ENCODE measurements around the gene RAPGEF4.

DNA sequence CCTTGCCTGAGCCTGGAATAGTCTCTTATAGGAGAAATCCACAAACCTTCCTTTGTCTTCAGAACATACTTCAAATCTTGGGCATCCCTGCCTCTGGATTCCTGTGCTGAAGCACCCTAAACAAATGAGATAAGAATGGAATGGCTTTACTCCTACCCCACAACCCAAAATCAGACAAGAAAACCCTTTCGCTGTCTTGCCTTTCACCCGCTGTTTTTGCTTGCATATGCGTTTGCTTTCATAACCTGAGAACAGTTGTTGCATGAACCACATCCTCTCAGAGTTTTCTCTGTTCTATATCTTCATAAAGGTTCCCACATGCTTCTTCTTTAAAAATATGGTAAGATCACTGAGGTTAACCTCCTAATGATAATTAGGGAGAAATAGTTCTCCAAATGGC, 207.9 kb downstream of the RAPGEF4 start:
- TF ChIP-seq, protein P1, sequence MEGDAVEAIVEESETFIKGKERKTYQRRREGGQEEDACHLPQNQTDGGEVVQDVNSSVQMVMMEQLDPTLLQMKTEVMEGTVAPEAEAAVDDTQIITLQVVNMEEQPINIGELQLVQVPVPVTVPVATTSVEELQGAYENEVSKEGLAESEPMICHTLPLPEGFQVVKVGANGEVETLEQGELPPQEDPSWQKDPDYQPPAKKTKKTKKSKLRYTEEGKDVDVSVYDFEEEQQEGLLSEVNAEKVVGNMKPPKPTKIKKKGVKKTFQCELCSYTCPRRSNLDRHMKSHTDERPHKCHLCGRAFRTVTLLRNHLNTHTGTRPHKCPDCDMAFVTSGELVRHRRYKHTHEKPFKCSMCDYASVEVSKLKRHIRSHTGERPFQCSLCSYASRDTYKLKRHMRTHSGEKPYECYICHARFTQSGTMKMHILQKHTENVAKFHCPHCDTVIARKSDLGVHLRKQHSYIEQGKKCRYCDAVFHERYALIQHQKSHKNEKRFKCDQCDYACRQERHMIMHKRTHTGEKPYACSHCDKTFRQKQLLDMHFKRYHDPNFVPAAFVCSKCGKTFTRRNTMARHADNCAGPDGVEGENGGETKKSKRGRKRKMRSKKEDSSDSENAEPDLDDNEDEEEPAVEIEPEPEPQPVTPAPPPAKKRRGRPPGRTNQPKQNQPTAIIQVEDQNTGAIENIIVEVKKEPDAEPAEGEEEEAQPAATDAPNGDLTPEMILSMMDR (IDR thresholded peaks at IDR 0.05), result no peak
- TF ChIP-seq POLR2A (IDR thresholded peaks at IDR 0.05), result no peak

Data from tibial nerve (tissue), 3 donors.